Left lung (tissue), 10 donors: ENCODE results near the gene PVR. TPM values are rescaled to one million over a fixed set of nuclear protein-coding genes. Genes with fewer than 3 reads are reported as not detected.
A peak's percentile ranks its signal among the peaks of the same experiment; 100 is the strongest.
"Not testable (repeated sequence)": the region's sequence is repeated elsewhere in the genome, so short reads cannot be mapped to it uniquely, and the experiment has no call there.

ENCODE experiments used
- ATAC-seq: fragments of 200-7000 bp; cut with Tn5 transposase; one replicate; pipeline ENCODE4 v1.9.1; 2020; ENCODE audit warnings: moderate library complexity
- DNase-seq, 4 donors: peaks; one replicate each; pipeline ENCODE4 v3.0.0-alpha.2; 2013 to 2020
- H3K27ac ChIP-seq, 2 donors: fragments of 200-600 bp; sonication (generic) in 1 of 2; one replicate each; pipeline versions ENCODE4 v1.5.0 to v1.8.0; 2020 to 2021
- H3K27me3 ChIP-seq, 2 donors: fragments of 200-600 bp; sonication (generic) in 1 of 2; one replicate each; pipeline versions ENCODE4 v1.5.0 to v1.8.0; 2020 to 2021
- H3K36me3 ChIP-seq, 2 donors: fragments of 200-600 bp; sonication (generic) in 1 of 2; one replicate each; pipeline versions ENCODE4 v1.5.0 to v1.8.0; 2020 to 2021
- H3K4me1 ChIP-seq, 2 donors: fragments of 200-600 bp; one replicate each; pipeline ENCODE4 v1.8.0; 2021
- H3K4me3 ChIP-seq, 2 donors: fragments of 200-600 bp; sonication (generic) in 1 of 2; one replicate each; pipeline versions ENCODE4 v1.5.0 to v1.8.0; 2020 to 2021; ENCODE audit warnings: mild to moderate bottlenecking in 1 of 2
- H3K9me3 ChIP-seq, 2 donors: fragments of 200-600 bp; sonication (generic) in 1 of 2; one replicate each; pipeline versions ENCODE4 v1.5.0 to v1.8.0; 2020 to 2021
- intact Hi-C, 2 donors: fragments of 100-400 bp; cut with DNase I; formaldehyde crosslinking; loops; one replicate each; pipeline versions ENCODE4 v1.11.2 to v1.14.2; 2022
- polyA plus RNA-seq, 6 donors: library from polyadenylated mRNA; unstranded; fragments of 120-200 nt; gene quantifications; one replicate each; pipeline ENCODE4 v1.2.1, GENCODE V29; 2013; ENCODE audit not compliant: insufficient read length in 6 of 6
- total RNA-seq, 2 donors: library from RNA; stranded (reverse); fragmentation: NEBNext Ultra II Directional; extraction: Animal tissue kit (Norgen Biotek cat#: 25700); gene quantifications; one replicate each; pipeline ENCODE4 v1.2.1, GENCODE V29; 2021
- TF ChIP-seq, protein P1 (sequence below), 2 donors: fragments of 200-600 bp; sonication (generic) in 1 of 2; IDR thresholded peaks; one replicate each; pipeline versions ENCODE4 v1.5.0 to v1.8.0; 2021; ENCODE audit warnings: antibody characterized with exemption in 2 of 2
- donor health status: DM: no; HTN: yes; CAD: no.
- donor health status: DM: no; HTN: no; CAD: no.

PVR gene
- total and polyA plus RNA-seq, 8 donors: 22.5 to 67.9 (median 28.8) TPM

DNA sequence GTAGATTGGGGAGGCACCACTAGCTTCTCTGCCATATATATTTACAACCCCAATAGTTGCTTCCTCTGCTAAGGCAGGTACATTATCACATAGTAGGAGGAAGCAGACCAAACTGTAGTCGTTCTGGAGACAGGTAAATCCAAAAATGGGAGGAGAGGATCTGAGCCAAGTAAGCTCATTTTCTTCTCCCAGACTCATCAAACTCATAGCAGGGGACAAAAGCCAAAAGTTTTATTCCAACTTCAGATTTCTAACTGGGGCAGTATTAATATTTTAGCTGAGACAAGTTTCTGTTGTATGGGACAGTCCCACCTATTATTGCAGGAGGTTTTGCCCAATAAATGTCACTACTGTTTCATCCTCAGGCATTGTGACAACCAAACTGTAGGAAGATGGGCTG is 38.2 kb upstream of the PVR start:
- TF ChIP-seq, protein P1, sequence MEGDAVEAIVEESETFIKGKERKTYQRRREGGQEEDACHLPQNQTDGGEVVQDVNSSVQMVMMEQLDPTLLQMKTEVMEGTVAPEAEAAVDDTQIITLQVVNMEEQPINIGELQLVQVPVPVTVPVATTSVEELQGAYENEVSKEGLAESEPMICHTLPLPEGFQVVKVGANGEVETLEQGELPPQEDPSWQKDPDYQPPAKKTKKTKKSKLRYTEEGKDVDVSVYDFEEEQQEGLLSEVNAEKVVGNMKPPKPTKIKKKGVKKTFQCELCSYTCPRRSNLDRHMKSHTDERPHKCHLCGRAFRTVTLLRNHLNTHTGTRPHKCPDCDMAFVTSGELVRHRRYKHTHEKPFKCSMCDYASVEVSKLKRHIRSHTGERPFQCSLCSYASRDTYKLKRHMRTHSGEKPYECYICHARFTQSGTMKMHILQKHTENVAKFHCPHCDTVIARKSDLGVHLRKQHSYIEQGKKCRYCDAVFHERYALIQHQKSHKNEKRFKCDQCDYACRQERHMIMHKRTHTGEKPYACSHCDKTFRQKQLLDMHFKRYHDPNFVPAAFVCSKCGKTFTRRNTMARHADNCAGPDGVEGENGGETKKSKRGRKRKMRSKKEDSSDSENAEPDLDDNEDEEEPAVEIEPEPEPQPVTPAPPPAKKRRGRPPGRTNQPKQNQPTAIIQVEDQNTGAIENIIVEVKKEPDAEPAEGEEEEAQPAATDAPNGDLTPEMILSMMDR (IDR thresholded peaks at IDR 0.05): no peak
- Histone ChIP-seq H3K9me3 (no peaks in the 10 kb centered on the region), H3K27ac (no peak overlapping the region), H3K4me1 (peaks cover 12 to 30% of the 10 kb centered on the region in 2 donors), H3K27me3 (no peaks in the 10 kb centered on the region), H3K36me3 (no peaks in the 10 kb centered on the region), H3K4me3 (no peak overlapping the region)
- intact Hi-C loops: no loop called here
- ATAC-seq: no peak
- DNase-seq: no peak

DNA sequence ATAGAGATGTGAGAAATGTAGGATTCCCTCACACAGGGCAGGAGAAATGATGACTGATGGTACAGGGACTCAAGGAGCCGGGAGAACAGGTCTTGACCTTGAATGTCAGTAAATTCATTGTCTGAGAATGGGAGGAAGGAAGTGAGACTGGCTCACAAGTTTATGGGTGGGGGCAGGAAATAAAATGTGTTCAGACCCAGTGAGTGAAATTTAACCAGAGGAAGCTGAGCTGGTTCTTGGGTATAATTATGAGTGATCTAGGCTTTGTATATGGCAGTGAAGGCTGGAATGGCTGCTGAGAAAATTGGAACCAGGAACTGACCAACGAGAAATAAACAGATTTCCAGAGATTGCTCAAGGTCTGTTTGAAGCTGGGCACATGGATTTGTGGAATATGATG is 36.7 kb upstream of the PVR start:
- Histone ChIP-seq H3K27ac (peak overlapping the region in 1 of 2 donors; percentile 46), H3K27me3 (no peaks in the 10 kb centered on the region), H3K4me3 (no peak overlapping the region), H3K36me3 (no peaks in the 10 kb centered on the region), H3K4me1 (peaks cover 15 to 30% of the 10 kb centered on the region in 2 donors), H3K9me3 (no peaks in the 10 kb centered on the region)
- intact Hi-C loops: no loop called here
- TF ChIP-seq, protein P1 (IDR thresholded peaks at IDR 0.05): no peak
- peak in 1 of 4 donors; percentile 24 for DNase-seq
- ATAC-seq: no peak

DNA sequence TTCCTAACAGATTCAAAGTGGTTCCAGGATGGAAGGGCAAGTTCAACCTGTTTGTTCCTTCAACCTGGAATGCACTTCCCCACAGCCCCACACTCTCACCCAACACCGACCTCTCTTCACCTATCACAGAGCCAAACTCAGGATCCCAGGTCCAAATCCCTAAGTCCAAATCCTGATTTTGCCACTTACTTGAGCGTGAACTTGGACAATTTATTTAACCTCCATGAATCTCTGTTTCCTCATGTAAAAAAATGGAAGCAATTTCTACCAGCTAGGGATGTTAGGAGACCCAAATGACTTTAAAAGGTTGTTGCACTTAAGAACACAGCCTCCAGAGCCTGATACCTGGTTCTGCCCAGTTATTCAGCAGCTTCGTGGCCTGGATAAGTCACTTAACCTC is 35.8 kb upstream of the PVR start:
- intact Hi-C loops: no loop called here
- H3K4me3 ChIP-seq: no peak overlapping the region
- TF ChIP-seq, protein P1 (IDR thresholded peaks at IDR 0.05): no peak
- H3K36me3 ChIP-seq: no peaks in the 10 kb centered on the region
- peaks cover 15 to 30% of the 10 kb centered on the region in 2 donors for H3K4me1 ChIP-seq
- no peak for DNase-seq
- peak overlapping the region in 1 of 2 donors; percentile 15 for H3K27ac ChIP-seq
- H3K9me3 ChIP-seq: no peaks in the 10 kb centered on the region
- H3K27me3 ChIP-seq: no peaks in the 10 kb centered on the region
- no peak for ATAC-seq

DNA sequence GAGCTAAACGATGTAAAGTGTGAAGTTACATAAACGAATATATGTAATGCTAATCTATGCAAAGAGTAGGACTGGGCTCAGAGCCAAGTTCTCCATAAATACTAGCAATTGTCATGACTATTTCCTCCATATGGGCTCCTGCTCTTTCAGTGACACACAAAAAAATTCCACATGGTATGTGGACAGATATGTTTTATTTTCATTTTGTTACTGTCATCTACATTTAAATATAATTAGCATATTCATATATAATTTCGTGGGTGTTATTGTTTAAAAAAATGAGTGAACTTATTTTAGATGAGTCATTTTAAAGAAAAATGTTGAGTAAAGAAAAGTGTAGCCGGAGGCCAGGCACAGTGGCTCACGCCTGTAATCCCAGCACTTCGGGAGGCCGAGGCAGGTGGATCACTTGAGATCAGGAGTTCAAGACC is 35.3 kb upstream of the PVR start:
- no peaks in the 10 kb centered on the region for H3K9me3 ChIP-seq
- H3K4me3 ChIP-seq: no peak overlapping the region
- intact Hi-C loops: no loop called here
- TF ChIP-seq, protein P1 (IDR thresholded peaks at IDR 0.05): no peak
- no peaks in the 10 kb centered on the region for H3K36me3 ChIP-seq
- DNase-seq (peak in 1 of 4 donors; percentile 57), ATAC-seq (no peak)
- H3K27me3 ChIP-seq: no peaks in the 10 kb centered on the region
- peaks cover 10 to 28% of the 10 kb centered on the region in 2 donors for H3K4me1 ChIP-seq
- no peak overlapping the region for H3K27ac ChIP-seq

DNA sequence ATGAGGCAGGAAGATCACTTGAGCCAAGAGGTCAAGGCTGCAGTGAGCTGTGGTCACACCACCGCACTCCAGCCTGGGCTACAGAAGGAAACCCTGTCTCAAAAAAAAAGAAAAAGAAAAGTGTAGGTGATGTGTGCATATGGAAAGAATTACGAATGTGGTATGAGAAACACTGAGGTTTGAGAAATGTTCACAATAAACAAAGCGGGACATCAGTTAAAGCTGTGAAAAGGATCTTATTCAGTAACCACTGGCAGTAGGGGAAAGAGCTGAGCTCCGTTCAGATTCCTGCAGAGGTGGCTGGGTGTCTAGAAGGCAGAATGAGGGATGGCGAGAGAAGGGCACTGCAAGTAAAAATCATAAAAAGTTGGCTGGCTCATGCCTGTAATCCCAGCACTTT is 34.5 kb upstream of the PVR start:
- H3K9me3 ChIP-seq: no peaks in the 10 kb centered on the region
- intact Hi-C loops: no loop called here
- TF ChIP-seq, protein P1 (IDR thresholded peaks at IDR 0.05): no peak
- DNase-seq: no peak
- H3K27ac ChIP-seq: no peak overlapping the region
- no peaks in the 10 kb centered on the region for H3K36me3 ChIP-seq
- peaks cover 6 to 19% of the 10 kb centered on the region in 2 donors for H3K4me1 ChIP-seq
- H3K27me3 ChIP-seq: no peaks in the 10 kb centered on the region
- ATAC-seq: no peak
- H3K4me3 ChIP-seq: no peak overlapping the region

DNA sequence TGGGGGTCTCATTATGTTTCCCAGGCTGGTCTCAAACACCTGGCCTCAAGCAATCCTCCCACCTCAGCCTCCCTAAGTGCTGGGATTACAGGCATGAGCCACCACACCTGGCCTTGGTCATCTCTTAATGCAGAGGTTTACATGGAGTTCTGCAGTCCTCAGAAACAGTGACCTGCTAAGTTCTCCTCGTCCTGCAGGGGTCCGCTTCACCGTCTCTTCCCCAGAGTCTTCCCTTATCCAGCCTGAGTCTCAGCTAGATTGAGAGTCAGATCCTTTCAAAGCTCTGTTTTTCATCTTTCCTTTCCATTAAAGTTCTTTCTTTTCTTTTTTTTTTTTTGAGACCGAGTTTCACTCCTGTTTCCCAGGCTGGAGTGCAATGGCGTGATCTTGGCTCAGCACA is 33.2 kb upstream of the PVR start:
- H3K36me3 ChIP-seq: not testable (repeated sequence)

More for the DNA sequence above, 33.2 kb upstream of the PVR start:
- peaks cover 6 to 23% of the 10 kb centered on the region in 2 donors for H3K4me1 ChIP-seq
- intact Hi-C loops, H3K27me3 ChIP-seq, H3K27ac ChIP-seq, DNase-seq, H3K4me3 ChIP-seq, ATAC-seq, H3K9me3 ChIP-seq: not testable (repeated sequence)
